ENCODE data around the gene RC3H1.
"Not testable (repeated sequence)": the region's sequence is repeated elsewhere in the genome, so short reads cannot be mapped to it uniquely, and the experiment has no call there.

Gene RC3H1, protein sequence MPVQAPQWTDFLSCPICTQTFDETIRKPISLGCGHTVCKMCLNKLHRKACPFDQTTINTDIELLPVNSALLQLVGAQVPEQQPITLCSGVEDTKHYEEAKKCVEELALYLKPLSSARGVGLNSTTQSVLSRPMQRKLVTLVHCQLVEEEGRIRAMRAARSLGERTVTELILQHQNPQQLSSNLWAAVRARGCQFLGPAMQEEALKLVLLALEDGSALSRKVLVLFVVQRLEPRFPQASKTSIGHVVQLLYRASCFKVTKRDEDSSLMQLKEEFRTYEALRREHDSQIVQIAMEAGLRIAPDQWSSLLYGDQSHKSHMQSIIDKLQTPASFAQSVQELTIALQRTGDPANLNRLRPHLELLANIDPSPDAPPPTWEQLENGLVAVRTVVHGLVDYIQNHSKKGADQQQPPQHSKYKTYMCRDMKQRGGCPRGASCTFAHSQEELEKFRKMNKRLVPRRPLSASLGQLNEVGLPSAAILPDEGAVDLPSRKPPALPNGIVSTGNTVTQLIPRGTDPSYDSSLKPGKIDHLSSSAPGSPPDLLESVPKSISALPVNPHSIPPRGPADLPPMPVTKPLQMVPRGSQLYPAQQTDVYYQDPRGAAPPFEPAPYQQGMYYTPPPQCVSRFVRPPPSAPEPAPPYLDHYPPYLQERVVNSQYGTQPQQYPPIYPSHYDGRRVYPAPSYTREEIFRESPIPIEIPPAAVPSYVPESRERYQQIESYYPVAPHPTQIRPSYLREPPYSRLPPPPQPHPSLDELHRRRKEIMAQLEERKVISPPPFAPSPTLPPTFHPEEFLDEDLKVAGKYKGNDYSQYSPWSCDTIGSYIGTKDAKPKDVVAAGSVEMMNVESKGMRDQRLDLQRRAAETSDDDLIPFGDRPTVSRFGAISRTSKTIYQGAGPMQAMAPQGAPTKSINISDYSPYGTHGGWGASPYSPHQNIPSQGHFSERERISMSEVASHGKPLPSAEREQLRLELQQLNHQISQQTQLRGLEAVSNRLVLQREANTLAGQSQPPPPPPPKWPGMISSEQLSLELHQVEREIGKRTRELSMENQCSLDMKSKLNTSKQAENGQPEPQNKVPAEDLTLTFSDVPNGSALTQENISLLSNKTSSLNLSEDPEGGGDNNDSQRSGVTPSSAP

GRCh38 chr1:174022080-174022975 lies at the start of gene RC3H1:
TSS of gene RC3H1 (minus strand) at chr1:174022357. CDS start at chr1:173992985, 29,372 bp downstream.
- in situ Hi-C loops (cut with HindIII; ENCODE audit: low sequenced_read_pairs), result no loop called here

- in situ Hi-C loops (cut with HindIII; ENCODE audit: low sequenced_read_pairs), result loop anchor here (10.0 kb wide), 1 partner anchor 196 kb away; no protein-coding TSS in a partner anchor
These were observed 48.5 kb upstream of the RC3H1 start for GRCh38 chr1:174070614-174071013.

- in situ Hi-C loops (cut with HindIII; ENCODE audit: low sequenced_read_pairs), result no loop called here
These were observed 45.8 kb upstream of the RC3H1 start for GRCh38 chr1:174068000-174068399.

GRCh38 chr1:174060090-174060489 lies 37.9 kb upstream of the RC3H1 start:
- in situ Hi-C loops (cut with HindIII; ENCODE audit: low sequenced_read_pairs), result no loop called here

DNA sequence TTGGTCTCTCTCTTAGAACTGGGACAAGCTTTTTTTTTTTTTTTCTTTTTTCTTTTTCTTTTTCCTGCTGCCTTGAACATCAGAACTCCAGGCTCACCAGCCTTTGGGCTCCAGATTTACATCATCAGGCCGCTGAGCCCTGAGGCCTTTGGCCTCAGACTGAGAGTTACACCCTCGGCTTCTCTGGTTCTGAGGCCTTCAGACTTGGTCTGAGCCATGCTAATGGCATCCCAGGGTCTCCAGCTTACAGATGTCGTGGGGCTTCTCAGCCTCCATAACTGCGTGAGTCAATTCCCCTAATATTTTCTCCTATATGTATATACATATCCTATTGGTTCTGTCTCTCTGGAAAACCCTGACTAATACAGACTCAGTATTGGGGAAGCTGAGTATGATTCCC lies 36.5 kb upstream of the RC3H1 start:
- in situ Hi-C loops (cut with HindIII; ENCODE audit: low sequenced_read_pairs), result no loop called here

DNA sequence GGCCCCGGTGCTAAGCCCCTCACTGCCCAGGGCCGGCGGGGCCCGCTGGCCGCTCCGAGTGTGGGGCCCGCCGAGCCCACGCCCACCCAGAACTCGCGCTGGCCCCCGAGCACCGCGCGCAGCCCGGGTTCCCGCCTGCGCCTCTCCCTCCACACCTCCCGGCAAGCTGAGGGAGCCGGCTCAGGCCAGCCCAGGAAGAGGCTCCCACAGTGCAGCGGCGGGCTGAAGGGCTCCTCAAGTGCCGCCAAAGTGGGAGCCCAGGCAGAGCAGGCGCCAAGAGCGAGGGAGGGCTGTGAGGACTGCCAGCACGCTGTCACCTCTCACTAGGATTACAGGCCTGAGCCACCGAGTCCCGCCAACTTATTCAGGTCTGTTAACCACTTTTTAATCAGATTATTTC lies 34.5 kb upstream of the RC3H1 start:
- in situ Hi-C loops (cut with HindIII; ENCODE audit: low sequenced_read_pairs), result not testable (repeated sequence)

DNA sequence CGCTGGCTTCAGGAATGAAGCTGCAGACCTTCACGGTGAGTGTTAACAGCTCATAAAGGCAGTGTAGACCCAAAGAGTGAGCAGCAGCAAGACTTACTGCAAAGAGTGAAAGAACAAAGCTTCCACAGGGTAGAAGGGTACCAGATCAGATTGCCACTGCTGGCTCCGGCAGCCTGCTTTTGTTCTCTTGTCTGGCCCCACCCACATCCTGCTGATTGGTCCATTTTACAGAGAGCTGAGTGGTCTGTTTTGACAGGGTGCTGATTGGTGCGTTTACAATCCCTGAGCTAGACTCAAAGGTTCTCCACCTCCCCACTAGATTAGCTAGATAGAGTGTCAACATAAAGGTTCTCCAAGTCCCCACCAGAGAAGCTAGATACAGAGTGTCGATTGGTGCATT lies 33.6 kb upstream of the RC3H1 start:
- in situ Hi-C loops (cut with HindIII; ENCODE audit: low sequenced_read_pairs), result not testable (repeated sequence)

- in situ Hi-C loops (cut with HindIII; ENCODE audit: low sequenced_read_pairs), result no loop called here
These were observed 31.7 kb upstream of the RC3H1 start for GRCh38 chr1:174053826-174054225.

GRCh38 chr1:174052621-174053020 lies 30.5 kb upstream of the RC3H1 start:
- in situ Hi-C loops (cut with HindIII; ENCODE audit: low sequenced_read_pairs), result no loop called here

GRCh38 chr1:174051956-174052355 lies 29.8 kb upstream of the RC3H1 start:
- in situ Hi-C loops (cut with HindIII; ENCODE audit: low sequenced_read_pairs), result no loop called here

DNA sequence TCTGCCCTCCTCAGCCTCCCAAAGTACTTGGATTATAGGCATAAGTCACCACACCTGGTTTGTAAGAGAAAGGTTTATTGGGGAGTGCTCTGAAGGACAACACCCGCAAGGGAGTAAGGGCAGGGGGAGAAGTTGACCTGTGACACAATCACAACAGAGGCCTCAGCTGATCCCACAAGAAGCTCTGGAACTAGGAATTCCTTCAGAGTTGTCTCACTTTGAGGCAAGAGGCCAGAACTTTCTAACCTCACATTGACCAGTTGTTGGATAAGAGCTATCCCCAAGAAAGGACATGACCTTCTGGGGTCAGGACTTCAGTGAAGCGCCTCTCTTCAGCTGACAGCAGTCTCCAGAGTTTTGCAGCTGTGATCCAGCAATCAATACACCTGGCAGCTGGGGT lies 27.4 kb upstream of the RC3H1 start:
- in situ Hi-C loops (cut with HindIII; ENCODE audit: low sequenced_read_pairs), result no loop called here

DNA sequence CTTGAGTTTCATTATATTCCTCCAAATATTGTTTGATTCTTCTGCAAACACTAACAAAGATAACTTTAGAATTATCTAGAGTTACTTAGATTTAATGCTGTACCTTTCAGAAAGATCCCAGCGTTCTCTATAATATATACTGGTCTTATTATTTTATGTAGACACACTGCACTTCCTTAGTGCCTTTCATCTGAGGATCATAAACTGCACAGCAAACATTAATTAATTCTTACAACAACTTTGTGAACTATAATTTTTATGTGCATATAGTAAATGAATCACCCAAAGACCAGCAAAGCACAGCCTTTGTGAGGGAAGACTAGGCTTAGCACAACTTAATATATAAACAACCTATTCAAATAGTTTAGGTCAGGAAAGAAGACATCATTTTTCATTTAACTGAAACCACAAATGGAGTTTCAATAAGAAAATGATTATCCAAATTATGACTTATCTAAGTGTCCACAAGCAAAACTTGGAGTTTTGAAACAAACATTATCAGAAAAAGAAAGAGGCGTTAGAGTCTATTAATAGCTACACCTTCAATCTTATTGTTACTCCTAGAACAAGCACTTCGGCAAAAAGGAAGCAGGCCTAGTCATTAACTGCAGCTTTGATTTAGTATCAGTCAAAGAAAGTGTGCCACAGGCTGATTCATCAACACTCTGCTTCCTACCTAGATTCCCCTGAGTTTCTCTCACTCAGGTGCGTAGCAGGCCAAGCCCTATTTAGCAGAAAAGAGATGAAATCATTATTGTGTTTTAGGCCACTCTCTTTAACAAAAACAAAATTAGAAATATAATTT lies 22.5 kb upstream of the RC3H1 start:
- in situ Hi-C loops (cut with HindIII; ENCODE audit: low sequenced_read_pairs), result no loop called here

GRCh38 chr1:174042509-174042908 lies 20.4 kb upstream of the RC3H1 start:
- in situ Hi-C loops (cut with HindIII; ENCODE audit: low sequenced_read_pairs), result not testable (repeated sequence)

DNA sequence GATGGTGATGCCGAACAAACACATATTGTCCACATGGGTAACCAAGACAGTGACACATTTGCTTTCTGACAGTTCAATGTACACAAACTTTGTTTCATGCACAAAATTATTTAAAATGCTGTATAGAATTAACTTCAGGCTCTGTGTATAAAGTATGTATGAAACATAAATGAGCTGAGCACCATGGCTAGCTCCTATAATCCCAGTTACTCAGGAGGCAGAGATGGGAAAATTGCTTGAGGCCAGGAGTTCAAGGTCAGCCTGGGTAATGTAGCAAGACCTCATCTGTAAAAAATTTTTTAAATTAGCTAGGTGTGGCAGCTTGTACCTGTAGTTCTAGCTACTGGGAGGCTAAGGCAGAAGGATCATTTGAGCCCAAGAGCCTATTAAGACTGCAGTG lies 19.2 kb upstream of the RC3H1 start:
- in situ Hi-C loops (cut with HindIII; ENCODE audit: low sequenced_read_pairs), result no loop called here

DNA sequence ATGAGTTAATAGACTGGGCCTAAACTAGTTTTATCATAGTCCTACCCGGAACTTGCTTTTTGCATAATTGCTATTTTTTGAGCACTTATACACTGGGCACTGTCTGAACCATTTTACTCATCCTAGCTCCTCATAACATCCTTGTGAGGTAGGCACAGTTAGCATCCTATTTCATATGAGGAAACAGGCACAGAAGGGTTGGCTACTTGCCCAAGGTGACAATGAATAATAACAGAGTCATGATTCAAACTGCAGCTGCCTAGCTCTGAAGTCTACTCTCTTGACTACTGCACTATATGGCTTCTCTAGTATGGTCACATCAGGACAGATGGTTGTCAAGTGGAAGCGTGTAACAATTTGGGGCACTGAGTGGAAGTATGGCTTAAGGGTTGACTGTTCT lies 18.2 kb upstream of the RC3H1 start:
- in situ Hi-C loops (cut with HindIII; ENCODE audit: low sequenced_read_pairs), result no loop called here

DNA sequence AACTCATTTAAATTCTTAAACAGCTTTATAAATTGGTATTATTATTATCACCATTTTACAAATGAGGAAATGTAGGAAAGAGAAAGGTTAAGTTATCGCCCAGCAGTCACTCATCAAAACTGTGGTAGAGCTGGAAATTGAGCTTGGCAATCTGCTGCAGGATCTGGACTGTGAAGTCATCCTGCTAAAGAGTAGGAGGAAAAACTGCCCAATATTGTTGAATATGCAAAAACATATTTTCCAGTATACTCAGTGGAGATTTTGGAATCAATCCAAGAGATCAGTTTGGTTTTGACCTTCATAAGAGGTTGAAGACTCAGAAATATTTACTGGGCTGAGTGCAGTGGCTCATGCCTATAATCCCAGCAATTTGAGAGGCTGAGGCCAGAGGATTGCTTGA lies 16.9 kb upstream of the RC3H1 start:
- in situ Hi-C loops (cut with HindIII; ENCODE audit: low sequenced_read_pairs), result no loop called here

DNA sequence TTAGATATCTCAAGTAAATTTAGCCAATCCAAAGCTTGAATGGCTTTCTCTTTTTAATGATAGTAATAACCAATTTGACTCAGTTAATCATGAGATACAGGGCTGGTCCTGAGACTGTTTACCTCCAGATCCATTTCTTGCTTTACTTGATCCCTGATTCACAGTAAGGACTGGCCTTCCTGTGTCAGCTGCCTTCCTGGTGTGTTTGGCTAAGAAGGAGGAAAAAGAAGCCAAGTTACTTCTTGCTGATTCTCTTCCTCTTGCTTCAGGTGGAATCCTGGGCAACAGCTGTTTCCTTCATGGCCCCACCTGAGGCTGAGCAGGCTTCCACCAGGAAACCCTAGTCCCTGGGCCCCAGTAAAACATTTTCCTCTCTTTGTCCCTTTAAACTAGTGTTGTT lies 14.6 kb upstream of the RC3H1 start:
- in situ Hi-C loops (cut with HindIII; ENCODE audit: low sequenced_read_pairs), result no loop called here

GRCh38 chr1:174036204-174036603 lies 14.0 kb upstream of the RC3H1 start:
- in situ Hi-C loops (cut with HindIII; ENCODE audit: low sequenced_read_pairs), result no loop called here

- in situ Hi-C loops (cut with HindIII; ENCODE audit: low sequenced_read_pairs), result no loop called here
These were observed 10.6 kb upstream of the RC3H1 start for GRCh38 chr1:174032671-174033222.
